ENCODE data around the gene LIPC. TPM values are rescaled to one million over a fixed set of nuclear protein-coding genes. Genes with fewer than 3 reads are reported as not detected.

Gene LIPC
- total and polyA plus RNA-seq, 10 of the 15 experiments (the other 5 are each of a cell fraction or from before 2014, with no cell fraction given) = 0.06 to 0.31 (median 0.16) TPM; not detected in 1

DNA sequence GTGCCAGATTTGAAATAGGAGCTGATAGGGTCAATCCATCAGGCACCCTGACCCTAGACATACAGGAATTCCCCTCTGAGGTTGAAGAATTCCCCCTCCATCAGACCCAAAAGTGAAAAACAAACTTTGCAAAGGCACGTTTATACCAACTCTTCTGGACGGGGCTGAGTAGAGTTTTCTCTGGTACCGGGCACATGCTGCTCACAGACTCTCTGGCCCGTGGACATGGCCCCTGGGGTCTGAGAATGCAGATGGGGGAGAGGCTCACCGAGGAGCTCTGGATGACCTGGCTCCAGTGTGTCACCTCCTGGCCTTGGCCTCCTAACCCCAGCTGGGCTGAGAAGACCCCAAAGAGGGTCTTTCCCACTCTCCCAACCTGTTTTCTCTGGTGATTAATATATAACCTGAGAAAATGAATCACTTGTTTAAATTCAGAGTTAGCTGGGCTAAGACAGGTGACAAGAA is 11.2 kb upstream of the LIPC start (continued):
- TF ChIP-seq ZNF24 (IDR thresholded peaks at IDR 0.05) (no peak), NR2F1 (conservative IDR thresholded peaks at IDR 0.05) (peak; percentile 85)

GRCh38 chr15:58423205-58423604 is 8.6 kb upstream of the LIPC start:
- no peak for DNase-seq (ENCODE audit: low read depth, low spot score)
- H3K4me3 ChIP-seq = no peak overlapping the region
- no TSS peak for BruUV-seq (replicated peaks)
- intact Hi-C loops (cut with micrococcal nuclease; ENCODE audit: unreplicated experiment) (no loop called here), in situ Hi-C loops (cut with MboI) (no loop called here)
- ATAC-seq = no peak
- H4K20me1 ChIP-seq (ENCODE audit: control insufficient read depth, insufficient read depth) = no peaks in the 10 kb centered on the region
- WGBS (ENCODE audit: insufficient coverage, insufficient replicate concordance, low lambda C conversion rate, missing lambda C conversion rate) = 56% methylated on average over 6 of the region's 6 CpGs
- ChIA-PET POLR2A (no interaction called here), CTCF (interaction anchor here (0.5 kb wide), 1 partner anchor 416 kb away, joined by 3 read pairs; no protein-coding TSS in a partner anchor), SMC1A (ENCODE audit: uncharacterized antibody, unreplicated experiment) (interaction anchor here (1.2 to 5.9 kb wide), 4 partner anchors 13 to 91 kb away, joined by 4 to 29 read pairs (median 8); no protein-coding TSS in a partner anchor), RAD21 (ENCODE audit: unreplicated experiment) (no interaction called here)
- H2AFZ ChIP-seq (ENCODE audit: control insufficient read depth, low read depth, low read length) = no peak overlapping the region
- no peak overlapping the region for H3K27ac ChIP-seq (ENCODE audit: control insufficient read depth, insufficient read depth)
- no peak overlapping the region for H3K9ac ChIP-seq (ENCODE audit: control insufficient read depth, insufficient read depth, low read length)
- peaks cover 12% of the 10 kb centered on the region for H3K4me1 ChIP-seq (ENCODE audit: control insufficient read depth, insufficient read depth, low read length)
- FAIRE-seq = no peak
- no peak overlapping the region for H3K4me2 ChIP-seq (ENCODE audit: control insufficient read depth, insufficient read depth)
- no peaks in the 10 kb centered on the region for H3K9me3 ChIP-seq (replicated peaks; ENCODE audit: control insufficient read depth, insufficient read depth, low read length)
- H3K79me2 ChIP-seq (ENCODE audit: control insufficient read depth, insufficient read depth, low read length) = no peaks in the 10 kb centered on the region
- H3K36me3 ChIP-seq (ENCODE audit: control insufficient read depth in 2 of 2, insufficient read depth in 2 of 2, low read length in 1 of 2) = no peaks in the 10 kb centered on the region
- no peaks in the 10 kb centered on the region for H3K27me3 ChIP-seq (replicated peaks in 1 of 2; ENCODE audit: control insufficient read depth in 2 of 2, insufficient read depth in 2 of 2, low read length in 1 of 2)
- no peak for TF ChIP-seq IRF3 (IDR thresholded peaks at IDR 0.05)
- no peak for TF ChIP-seq ZBTB11 (CRISPR knock-in tag; IDR thresholded peaks at IDR 0.05)
- TF ChIP-seq MYB (IDR thresholded peaks at IDR 0.05; ENCODE audit: borderline replicate concordance, low read depth, low read length) = no peak
- TF ChIP-seq CBX3 (IDR thresholded peaks at IDR 0.05; ENCODE audit: borderline replicate concordance, low read depth) = no peak
- no peak for TF ChIP-seq RFX5 (IDR thresholded peaks at IDR 0.05; ENCODE audit: low read depth, low read length)
- no peak for TF ChIP-seq CEBPZ (IDR thresholded peaks at IDR 0.05; ENCODE audit: low read depth, low read length)
- TF ChIP-seq, protein P1, sequence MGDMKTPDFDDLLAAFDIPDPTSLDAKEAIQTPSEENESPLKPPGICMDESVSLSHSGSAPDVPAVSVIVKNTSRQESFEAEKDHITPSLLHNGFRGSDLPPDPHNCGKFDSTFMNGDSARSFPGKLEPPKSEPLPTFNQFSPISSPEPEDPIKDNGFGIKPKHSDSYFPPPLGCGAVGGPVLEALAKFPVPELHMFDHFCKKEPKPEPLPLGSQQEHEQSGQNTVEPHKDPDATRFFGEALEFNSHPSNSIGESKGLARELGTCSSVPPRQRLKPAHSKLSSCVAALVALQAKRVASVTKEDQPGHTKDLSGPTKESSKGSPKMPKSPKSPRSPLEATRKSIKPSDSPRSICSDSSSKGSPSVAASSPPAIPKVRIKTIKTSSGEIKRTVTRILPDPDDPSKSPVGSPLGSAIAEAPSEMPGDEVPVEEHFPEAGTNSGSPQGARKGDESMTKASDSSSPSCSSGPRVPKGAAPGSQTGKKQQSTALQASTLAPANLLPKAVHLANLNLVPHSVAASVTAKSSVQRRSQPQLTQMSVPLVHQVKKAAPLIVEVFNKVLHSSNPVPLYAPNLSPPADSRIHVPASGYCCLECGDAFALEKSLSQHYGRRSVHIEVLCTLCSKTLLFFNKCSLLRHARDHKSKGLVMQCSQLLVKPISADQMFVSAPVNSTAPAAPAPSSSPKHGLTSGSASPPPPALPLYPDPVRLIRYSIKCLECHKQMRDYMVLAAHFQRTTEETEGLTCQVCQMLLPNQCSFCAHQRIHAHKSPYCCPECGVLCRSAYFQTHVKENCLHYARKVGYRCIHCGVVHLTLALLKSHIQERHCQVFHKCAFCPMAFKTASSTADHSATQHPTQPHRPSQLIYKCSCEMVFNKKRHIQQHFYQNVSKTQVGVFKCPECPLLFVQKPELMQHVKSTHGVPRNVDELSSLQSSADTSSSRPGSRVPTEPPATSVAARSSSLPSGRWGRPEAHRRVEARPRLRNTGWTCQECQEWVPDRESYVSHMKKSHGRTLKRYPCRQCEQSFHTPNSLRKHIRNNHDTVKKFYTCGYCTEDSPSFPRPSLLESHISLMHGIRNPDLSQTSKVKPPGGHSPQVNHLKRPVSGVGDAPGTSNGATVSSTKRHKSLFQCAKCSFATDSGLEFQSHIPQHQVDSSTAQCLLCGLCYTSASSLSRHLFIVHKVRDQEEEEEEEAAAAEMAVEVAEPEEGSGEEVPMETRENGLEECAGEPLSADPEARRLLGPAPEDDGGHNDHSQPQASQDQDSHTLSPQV (IDR thresholded peaks at IDR 0.05) = no peak
- no peak for TF ChIP-seq DPF2 (IDR thresholded peaks at IDR 0.05)
- TF ChIP-seq PAX5 (IDR thresholded peaks at IDR 0.05; ENCODE audit: borderline replicate concordance, low read depth, low read length) = no peak

Data from GM12878 (cell line).